HG03460 (cell line): Measurements from ENCODE around the gene ALPI.
"Not testable (repeated sequence)": the region's sequence is repeated elsewhere in the genome, so short reads cannot be mapped to it uniquely, and the experiment has no call there.

Experiments
- ATAC-seq: cut with Tn5 transposase; IDR thresholded peaks from one replicate; pipeline ENCODE4 v1.9.1; 2021; ENCODE audit not compliant: unreplicated experiment

The ALPI gene

DNA sequence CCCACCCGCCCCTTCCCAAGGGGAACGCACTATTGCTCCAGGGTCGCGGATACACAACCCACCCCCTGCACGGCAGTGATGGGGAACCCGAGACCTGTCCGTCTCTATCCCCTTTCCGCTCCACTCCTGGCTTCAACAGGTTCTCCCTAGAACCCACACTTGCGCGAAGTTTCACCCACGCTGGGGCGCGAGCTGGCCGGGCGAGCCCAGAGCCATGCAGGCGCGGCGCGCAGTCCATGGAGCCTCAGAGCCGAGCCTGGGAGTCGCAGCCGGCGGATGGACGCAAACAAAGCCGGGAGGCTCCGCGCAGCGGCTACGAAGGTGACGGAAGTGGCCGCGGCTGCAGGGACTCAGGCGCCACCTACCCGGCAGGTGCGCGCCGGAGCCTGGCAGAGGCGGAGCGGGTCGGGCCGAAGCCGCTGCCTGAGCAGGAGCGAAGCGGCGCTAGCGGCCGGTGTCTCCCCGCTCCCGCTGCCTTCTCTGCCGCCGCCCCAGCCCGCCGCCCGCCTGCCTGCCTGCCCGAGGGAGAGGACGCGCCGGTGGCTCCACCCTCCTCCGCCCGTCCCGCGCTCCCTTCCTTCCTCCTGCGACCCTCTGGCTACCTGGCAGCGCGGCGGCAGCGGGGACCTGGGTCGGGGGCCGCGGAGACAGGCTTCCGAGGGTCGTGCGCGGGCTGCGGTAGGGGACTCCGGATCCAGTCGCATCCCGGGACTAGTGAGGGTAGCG is 35.3 kb upstream of the ALPI start:
- no peak for ATAC-seq

DNA sequence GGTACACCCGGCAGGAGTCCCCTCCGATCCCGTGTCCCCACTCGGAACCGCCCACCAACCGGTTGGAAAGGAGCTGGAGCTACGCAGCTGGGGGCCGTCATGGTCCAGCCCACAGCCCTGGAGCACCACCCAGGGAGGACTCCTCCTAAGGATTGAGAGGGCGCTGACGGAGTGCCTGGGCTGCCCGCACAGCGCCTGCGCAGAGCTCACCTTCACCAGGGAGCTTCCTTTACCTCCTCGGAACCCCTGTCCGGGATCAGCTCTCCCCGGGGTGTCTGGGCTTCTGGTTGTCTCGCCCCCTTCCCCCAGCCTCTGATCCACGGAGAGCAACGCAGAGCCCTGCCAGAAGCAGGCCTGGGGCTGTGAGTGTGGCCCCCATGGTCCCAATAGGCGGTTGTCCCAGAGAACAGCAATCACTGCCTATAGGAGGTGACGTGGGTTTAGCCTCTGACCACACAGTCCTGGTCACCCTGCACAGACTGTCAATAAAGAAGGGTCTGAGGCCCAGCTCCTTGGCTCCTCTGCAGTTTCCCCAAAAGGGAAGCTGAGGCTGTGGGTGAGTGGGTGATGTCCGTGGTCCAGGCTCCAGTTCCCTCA is 34.7 kb upstream of the ALPI start:
- ATAC-seq = no peak

DNA sequence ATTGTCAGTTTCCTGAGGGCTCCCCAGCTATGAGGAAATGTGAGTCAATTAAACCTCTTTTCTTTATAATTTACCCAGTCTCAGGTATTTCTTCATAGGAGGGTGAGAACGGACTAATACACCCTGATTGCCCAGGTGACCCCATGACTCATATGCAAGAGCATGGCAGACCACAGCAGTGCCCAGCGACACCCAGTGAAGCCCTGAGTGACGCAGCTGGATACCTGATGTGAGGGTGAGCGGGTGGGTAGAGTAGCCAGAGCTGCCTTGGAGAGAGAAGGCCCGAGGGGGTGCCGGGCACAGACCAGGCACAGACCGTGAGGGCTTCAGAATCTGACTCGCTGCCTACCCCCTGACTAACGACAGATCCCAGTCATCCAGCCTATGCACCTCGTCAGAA is 33.9 kb upstream of the ALPI start:
- ATAC-seq = no peak

DNA sequence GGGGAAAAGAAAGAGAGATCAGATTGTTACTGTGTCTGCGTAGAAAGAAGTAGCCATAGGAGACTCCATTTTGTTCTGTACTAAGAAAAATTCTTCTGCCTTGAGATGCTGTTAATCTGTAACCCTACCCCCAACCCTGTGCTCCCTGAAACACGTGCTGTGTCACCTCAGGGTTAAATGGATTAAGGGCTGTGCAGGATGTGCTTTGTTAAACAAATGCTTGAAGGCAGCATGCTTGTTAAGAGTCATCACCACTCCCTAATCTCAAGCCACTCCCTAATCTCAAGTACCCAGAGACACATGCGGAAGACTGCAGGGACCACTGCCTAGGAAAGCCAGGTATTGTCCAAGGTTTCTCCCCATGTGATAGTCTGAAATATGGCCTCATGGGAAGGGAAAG is 33.0 kb upstream of the ALPI start:
- not testable (repeated sequence) for ATAC-seq

DNA sequence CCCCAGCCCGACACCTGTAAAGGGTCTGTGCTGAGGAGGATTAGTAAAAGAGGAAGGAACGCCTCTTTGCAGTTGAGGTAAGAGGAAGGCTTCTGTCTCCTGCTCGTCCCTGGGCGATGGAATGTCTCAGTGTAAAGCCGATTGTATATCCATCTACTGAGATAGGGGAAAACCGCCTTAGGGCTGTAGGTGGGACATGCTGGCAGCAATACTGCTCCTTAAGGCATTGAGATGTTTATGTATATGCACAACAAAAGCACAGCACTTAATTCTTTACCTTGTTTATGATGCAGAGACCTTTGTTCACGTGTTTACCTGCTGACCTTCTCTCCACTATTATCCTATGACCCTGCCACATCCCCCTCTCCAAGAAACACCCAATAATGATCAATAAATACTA is 32.5 kb upstream of the ALPI start:
- not testable (repeated sequence) for ATAC-seq

DNA sequence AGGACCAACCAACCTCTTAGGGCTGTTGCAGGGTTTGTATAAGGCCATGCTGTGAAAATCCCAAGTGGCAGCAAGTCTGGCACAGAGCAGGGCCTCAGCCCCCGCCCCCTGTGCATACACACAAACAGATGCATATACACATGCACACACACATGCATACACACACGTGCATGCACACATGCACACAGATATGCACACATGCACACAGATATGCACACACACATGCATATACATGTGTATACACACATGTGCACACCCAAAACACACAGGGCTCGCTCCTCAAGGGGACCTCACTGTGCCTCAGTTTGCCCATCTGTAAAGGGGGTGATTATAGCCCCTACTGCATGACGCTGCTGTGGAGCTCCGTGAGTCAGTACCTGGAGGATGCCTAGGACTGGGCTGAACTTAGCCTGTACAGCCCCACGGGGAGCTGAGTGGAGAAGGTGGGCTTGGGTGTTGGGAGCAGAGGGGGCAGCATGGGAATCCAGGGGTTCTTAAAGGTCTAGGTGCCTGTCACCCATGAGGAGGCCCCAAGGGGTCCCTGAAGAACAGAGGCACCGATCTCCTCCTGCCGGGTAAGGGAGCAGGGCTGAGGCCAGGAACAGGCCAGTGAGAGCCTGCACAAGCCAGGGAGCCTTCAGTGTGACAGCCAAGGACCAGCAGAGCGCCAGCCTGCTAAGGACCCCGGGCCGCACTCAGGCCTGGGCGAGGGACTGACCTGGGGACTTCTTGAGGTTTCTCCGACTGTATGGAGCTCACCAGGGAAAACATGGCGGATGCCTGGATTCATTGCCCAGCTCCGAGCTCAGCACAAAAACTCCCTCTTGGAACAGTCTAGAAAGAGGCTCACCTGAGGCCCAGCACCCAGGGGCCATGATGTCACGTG is 24.0 kb upstream of the ALPI start:
- no peak for ATAC-seq

DNA sequence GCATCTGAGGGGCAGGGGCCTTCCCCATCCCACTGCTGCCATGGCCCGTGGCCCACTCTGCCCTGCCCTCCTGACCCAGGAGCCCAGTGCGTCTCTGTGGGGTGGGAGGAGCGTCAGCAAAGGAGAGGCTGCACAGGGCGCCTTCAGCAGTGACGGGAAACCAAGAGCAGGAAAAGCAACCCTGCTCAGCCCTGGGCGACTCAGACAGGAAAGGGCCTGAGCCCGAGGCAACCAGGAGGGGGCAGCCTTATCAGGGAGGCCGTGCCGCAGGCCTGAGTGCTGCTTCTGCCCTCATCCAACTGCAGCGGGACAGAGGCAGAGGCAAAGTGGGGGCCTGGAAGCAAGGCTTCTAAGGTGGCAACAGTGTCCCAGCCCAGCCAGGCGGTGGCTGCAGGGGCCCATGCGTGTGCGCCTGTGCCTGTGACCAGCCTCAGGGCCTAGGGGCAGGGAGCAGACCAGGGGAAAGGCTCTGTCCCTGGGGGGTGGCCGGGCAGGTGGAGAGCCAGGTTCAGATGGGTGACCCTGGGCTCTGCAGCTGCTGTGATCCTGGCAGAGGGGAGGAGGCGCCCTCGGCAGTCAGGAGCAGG is 23.3 kb upstream of the ALPI start:
- no peak for ATAC-seq

DNA sequence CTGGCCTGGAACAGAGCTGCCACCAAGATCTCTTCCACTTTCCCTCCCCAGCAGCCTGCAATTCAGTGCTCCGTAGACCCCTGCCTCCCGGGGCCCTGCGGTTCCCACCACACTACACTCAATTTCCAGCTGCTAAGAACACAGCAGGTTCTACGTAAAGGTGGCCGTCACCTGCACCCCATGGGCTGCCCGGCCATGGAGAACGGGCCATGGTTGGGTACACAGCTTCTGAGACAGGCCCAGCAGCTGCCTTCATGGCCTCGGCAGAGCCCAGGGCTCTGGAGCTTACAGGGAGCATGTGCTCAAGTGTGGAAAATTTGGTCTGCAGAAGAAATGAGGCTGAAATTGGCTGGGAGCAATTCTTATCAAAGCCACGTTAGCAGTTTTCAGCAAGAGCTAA is 22.3 kb upstream of the ALPI start:
- not testable (repeated sequence) for ATAC-seq

DNA sequence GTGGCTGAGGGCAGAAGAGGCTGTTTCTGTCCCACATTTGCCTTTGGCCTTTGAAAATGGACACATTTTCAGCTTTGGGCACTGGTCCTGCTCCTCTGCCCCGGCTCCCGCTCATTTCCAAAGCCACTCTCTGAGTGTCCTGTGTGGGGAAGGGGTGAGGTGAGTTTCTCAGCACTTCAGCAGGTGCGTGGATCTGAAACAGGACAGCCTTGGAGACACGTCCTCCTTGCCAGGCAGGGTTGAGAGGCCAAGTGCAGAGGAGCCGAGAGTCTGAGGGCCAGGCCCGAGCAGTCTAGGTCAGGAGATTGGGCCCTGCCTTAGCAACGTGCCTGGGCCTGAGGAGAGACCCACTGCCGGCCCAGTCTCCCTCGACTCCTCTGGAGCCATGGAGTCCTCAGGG is 21.9 kb upstream of the ALPI start:
- ATAC-seq = no peak

DNA sequence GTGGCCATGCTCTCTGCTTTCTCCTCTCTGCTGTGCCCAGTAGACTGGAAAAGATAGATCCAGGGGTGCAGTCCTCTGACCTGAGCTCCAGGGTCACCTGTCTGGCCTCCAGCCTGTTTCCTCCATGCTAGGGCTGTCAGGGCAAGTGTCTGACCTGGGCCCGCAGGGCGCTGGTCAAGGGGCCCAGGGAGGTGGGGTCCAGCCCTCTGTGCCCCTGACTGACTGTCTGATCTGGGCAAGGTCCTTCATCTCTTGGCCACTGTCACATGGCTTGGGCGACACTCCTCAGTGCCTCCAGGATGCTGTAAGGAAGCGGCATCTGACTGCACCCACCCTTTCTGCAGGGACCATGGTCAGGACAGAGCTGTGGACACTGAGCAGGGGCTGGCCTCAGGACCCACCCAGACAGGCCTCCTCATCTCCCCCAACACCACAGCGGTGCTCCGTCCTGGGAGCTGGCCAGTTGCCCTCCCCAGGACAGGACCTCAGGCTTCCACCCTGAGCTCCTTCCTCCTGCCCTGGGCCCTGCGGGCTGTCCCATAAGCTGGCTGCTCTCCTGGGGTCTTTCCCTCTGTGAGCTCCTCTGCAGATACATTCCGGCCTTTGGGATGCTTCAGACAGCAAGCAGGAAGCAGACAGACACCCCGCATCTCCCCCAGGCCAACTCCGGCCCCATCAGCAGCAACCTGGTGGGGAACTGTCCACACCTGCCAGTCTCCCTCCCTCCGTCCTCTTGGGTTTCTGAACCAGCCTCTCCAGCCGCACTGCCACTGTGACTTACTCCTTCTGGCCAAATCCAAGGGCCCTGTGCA is 21.2 kb upstream of the ALPI start:
- ATAC-seq = no peak

DNA sequence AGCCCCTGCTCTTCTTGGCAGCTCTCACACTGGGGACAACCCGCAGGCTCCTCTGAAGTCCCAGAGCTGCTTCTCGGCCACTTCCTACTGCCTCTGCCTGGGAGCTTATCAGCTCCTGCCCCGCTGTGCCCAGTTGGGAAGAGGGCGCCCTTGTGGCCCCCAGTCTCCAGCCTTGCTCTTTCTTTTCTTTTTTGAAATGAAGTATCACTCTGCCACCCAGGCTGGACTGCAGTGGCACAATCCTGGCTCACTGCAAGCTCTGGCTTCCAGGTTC is 20.6 kb upstream of the ALPI start:
- ATAC-seq = no peak

DNA sequence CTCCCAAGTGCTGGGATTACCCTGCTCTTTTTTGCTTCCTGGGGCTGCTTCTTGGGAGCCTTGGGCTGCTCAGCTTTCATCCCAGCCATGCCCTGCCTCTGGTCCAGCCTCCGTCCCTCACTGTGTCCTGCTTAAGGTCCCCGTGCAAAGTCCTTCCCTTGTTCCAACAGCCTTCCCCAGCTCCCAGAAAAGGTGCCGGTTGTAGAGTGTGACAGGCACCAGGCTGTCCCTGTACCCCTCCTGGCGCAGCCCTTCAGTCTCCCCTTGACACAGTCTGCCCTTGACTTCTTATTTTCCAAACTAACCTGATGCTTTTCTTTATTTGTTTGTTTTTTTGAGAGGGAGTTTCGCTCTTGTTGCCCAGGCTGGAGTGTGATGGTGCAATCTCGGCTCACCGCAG is 20.1 kb upstream of the ALPI start:
- ATAC-seq = no peak

DNA sequence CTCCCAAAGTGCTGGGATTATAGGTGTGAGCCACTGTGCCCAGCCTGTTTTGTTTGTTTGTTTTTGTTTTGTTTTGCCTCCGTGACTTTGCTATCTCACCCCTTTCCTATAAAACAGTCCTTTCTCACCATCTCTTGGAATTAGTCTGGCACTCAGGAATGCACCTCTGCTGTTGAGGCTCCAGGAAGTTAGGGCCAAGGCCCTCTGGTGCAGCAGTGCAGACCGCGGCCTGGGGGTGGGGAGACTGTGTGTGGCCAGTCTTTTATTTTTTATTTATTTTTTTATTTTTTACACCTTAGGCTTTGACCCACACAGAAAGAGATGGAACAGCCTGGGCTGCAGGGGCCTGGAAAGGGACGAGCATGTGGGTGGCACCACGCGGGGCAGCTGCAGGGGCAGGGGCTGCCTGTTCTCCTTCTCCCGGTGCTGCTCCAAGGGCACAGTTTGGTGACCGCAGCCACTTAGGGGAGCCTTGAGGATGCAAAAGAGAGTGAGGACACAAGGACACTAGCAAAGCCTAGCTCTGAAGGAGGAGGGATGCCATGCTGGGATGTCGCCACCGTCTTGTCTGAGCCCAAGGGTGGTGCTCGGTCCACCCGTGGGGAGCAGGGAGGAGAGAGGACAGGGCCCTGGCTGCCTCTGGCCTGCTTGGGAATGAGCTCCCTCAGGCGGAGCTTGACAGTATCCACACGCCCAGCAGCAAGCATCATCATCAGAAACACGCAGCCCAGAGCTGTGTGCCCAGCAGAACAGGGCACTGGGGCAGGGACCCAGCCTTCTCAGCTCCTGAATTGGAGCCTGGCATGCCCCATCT is 19.4 kb upstream of the ALPI start:
- ATAC-seq = no peak

DNA sequence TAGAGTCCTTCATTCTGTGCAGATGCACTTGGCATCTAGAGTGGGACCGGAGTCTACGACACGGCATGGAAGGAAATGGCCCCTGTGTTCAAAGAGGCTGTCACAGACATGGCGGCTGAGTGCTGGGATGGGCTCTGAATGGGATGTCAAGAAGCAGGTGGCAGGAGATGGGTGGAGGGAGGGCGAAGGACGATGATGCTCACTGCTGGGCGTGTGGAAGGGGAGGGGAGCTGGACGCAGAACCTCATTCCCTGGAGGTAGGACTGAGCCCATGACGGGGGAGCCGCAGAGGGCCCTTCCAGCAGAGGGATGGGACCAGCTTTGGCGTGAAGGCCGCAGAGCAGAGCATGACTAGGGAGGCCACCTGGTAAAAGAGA is 18.8 kb upstream of the ALPI start:
- ATAC-seq = no peak

DNA sequence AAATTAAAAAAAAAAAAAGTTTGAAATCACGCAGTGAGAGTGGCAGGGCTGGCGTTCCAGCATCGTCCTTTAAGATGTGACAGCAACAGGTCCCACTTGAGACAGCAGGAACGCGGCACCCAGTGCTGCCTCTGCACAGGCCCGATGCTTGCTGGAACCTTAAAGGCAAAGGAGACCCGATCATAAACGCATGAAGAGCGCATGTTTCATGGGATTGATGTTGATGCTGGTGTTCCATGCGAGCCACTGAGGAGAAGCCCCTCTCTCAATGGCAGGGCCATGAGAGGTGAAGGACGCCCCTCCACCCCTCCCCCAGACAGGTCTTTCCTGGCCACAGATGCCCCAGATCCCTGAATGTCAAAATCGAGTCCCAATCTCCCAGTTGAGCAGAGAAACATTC is 17.9 kb upstream of the ALPI start:
- no peak for ATAC-seq

DNA sequence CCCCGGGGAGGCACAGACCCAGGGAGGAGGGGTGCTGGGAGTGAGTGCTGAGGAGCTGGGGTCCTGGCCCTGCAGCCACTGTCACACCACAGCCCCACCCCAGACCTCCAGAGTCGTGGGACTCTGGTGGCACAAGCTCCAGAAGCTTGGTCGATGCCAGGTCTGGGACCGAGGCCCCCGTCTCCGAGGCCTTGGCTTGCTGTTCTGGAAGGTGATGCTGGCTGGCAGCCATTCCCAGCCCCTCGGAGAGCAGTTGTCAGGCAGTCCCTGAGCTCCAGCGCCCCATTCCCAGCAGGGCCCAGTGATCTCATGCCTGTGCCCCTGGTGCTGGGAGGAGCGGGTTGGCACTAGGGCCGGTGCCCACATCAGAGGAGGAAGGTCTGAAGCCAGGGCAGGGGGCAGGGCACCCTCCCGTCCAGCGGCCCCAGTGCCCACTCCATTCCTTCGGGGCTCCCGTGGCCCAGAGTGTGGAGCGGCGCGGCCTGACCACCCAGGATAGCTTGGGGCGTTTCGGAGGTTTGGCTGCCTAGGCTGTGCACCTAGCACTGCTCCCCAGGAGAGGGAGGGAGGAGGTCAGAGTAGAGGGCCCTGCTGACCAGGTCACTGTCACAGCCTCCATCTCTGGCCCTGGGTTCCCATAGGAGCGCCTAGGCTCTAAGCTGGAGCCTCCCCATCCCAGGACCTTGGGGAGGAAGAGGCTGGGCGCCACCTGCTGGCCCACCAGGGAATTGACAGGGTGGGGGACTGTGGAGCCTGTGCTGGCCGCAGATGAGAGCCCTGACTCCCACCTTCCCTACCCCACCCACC is 16.8 kb upstream of the ALPI start:
- ATAC-seq = no peak

DNA sequence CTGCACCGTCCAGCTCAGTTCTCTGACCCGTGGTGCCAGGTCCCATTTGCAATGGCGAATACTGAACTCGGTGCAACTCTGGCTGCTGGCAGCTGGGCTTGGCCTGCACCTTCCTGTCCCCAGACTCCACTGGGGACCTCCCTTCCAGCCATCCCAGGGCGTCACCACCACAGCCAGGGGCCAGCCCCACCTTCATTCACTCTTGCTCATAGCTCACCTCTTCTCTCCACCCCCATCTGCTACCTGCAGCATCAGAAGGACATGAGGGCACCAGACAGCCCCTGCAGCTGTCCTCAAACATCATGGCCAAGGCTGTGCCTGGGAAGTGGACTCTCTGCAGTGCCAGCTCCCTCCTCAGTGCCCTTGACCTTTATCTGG is 16.2 kb upstream of the ALPI start:
- ATAC-seq = no peak

DNA sequence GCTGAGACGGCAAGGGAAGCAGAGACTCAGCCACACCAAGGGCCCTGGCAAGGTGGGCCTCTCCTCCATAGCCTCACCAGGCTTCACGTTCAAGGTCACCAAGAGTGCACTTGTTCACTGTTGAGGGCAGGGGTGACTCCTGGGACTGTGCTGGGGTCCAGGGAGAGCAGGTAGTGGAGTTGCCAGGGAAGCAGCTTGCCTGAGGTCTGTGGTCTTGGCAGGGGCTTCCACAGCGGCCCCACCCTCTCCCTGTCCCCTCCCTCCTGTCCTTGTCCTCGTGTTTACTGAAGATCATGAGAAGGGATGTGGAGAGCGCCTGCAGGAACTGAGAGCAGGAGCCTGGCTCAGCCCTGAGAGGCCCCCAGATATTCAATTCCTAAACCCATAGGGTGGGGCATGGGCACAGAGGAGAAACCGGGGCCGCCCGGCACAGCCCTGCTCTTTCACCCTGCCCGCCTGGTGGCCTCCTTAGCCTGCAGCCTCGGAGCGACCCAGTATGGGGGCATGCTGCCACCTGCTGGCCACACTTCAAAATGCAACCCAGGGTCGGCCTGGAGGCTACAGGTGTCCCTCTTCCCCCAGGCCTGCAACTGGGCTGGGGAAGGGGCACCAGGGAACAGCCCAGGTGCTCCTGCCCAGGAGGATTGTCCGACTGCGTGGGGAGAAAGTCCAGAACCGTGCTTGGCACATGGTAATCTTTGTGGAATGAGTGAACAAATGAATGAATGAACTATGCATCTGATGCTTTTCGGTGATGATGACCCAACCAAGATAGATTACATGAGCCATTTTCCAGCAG is 15.5 kb upstream of the ALPI start:
- peak; percentile 68 for ATAC-seq

DNA sequence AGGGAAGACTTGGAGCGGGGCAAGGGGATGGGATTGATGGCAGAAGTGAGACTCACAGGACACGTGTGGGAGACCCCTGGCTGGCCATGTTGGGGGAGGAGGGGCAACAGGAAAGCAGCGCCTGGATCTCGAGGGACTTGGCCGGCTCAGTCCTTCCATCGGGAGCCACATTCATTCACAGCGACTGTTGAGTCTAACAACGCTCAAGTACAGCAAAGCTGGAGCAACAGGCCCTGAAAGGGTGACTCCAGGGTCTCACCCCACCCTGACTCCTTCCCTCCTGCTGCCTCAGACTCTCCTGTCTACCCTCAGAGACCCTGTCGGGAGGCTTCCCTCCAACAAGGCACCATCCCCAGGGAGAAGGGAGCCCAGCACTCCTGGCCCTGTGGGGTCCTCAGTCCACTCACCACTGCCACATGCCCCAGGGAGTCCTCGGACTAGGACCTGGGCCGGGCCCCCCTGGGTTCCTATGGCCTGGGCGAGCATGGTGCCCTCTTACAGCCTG is 14.8 kb upstream of the ALPI start:
- no peak for ATAC-seq
